ENCODE measurements around the gene TRMT2A. TPM values are rescaled to one million over a fixed set of nuclear protein-coding genes. Genes with fewer than 3 reads are reported as not detected.
A peak's percentile ranks its signal among the peaks of the same experiment; 100 is the strongest.

TRMT2A gene
- total RNA-seq, 1 donor from 2014 or later: 45.8 TPM

DNA sequence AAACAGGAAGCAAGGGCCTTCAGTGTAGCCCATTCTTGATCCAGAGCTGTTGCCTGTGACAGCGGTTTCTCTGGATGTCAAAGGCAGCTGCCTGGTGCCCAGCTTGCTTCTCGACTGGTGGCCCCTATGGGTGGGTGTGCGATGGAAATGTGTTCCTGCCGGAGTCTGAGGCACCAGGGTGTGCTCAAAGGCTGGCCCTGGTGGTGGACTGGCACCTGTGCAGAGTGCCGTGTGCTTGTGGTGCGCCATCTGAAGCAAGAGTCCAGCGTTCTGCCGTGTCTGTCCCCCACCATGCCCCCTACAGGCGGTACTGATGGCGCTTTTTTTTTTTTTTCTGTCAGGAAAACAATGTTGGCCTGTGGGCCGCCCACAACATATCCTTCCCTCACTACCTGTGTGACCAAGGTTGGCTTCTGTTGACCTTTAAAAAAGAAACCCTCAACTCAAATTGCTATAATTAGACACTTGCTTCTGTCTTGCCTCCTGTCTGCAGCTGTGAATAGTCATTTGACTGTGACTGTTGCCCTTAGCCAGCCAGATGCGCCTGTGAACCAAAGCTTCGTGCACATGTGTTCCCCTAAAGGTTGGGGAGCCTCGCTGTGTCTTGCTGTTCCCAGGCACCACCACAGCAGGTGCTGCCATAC, 5.9 kb downstream of the TRMT2A start:
- H3K36me3 Mint-ChIP-seq (ENCODE audit: low read depth): peaks cover 17% of the 10 kb centered on the region
- DNase-seq (ENCODE audit: low spot score): peak; percentile 60
- TF ChIP-seq CTCF (IDR thresholded peaks at IDR 0.05): peak; percentile 68
- no peaks in the 10 kb centered on the region for H3K9me3 Mint-ChIP-seq (ENCODE audit: low read depth)
- H3K27ac Mint-ChIP-seq (ENCODE audit: unreplicated experiment): peak overlapping the region; percentile 29
- H3K27me3 Mint-ChIP-seq (ENCODE audit: low read depth): no peaks in the 10 kb centered on the region
- H3K4me1 Mint-ChIP-seq (ENCODE audit: low read depth): peaks cover 11% of the 10 kb centered on the region
- no peak overlapping the region for H3K4me3 Mint-ChIP-seq (ENCODE audit: unreplicated experiment)

- no peak overlapping the region for H3K4me3 Mint-ChIP-seq (ENCODE audit: unreplicated experiment)
- no peaks in the 10 kb centered on the region for H3K9me3 Mint-ChIP-seq (ENCODE audit: low read depth)
- peak; percentile 65 for DNase-seq (ENCODE audit: low spot score)
- H3K27me3 Mint-ChIP-seq (ENCODE audit: low read depth): no peaks in the 10 kb centered on the region
- TF ChIP-seq CTCF (IDR thresholded peaks at IDR 0.05): no peak
- no peak overlapping the region for H3K27ac Mint-ChIP-seq (ENCODE audit: unreplicated experiment)
- peaks cover 11% of the 10 kb centered on the region for H3K4me1 Mint-ChIP-seq (ENCODE audit: low read depth)
- H3K36me3 Mint-ChIP-seq (ENCODE audit: low read depth): peaks cover 17% of the 10 kb centered on the region
Observed at GRCh38 chr22:20110359-20110985, 6.6 kb downstream of the TRMT2A start.

DNA sequence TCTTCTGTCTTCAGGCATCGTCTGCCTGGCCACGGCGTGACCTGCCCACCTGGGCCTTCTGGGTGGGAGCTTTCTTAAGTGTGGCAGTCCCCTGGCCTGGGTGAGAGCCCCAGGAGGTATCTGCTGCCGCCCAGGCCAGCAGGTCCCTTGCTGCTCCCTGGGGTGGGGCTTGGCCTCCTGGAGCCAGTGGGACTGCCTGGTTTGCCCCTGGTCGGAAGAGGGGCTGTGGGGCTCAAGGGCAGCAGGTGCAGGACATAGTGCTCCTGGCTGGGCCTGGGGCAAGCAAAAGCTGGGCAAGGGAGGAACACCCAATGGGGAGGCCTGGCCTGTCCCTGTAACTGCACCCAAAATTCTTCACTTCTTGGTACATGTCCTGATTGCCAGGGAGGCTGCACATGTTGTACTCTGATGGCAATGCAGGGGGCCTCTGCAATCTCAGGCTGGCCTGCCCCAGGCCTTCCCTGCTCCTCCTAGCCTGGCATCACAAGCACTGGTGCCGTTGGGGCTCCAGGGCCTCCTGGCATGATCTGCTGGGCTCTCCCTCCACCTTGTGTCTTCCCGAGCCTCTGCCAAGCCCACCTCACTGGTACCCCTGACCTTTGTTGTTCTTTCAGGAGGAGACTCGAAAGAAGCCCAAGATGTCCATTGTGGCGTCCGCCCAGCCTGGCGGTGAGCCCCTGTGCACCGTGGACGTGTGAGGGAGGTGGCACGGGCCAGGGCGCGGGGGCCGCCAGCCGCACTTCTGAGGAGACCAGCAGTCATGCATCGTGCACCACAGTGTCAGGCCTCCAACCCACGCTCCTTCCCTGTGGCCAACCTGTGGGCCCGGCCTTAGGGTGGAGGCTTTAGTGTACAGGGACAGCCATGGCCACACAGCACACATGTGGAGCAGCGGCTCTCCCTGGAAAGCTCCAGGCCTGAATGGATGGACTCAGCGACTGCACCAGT, 7.3 kb downstream of the TRMT2A start:
- peaks cover 17% of the 10 kb centered on the region for H3K36me3 Mint-ChIP-seq (ENCODE audit: low read depth)
- H3K4me1 Mint-ChIP-seq (ENCODE audit: low read depth): peaks cover 6% of the 10 kb centered on the region
- H3K27me3 Mint-ChIP-seq (ENCODE audit: low read depth): no peaks in the 10 kb centered on the region
- TF ChIP-seq CTCF (IDR thresholded peaks at IDR 0.05): no peak
- H3K9me3 Mint-ChIP-seq (ENCODE audit: low read depth): no peaks in the 10 kb centered on the region
- peak overlapping the region; percentile 8 for H3K27ac Mint-ChIP-seq (ENCODE audit: unreplicated experiment)
- H3K4me3 Mint-ChIP-seq (ENCODE audit: unreplicated experiment): no peak overlapping the region
- peak; percentile 83 for DNase-seq (ENCODE audit: low spot score)

DNA sequence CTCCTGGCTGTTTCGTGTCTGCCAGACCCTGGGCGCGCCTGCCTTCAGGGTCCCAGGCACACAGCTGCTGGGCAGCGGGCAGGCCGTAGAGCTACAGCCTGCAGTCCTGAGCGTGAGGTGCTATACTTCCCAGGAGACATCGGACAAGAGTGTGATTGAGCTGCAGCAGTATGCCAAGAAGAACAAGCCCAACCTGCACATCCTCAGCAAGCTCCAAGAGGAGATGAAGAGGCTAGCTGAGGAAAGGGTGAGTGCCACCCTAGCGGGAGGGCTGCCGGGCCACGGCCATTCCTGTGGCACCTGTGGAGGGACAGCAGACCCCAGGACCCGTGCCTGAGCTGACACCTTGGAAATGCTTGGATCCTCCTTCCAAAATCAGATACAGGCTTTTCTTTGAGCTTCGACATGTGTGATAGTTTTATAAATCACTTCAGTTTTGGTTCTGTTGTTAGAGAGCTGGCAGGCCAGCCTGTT, 8.2 kb downstream of the TRMT2A start:
- Mint-ChIP-seq H3K9me3 (ENCODE audit: low read depth) (no peaks in the 10 kb centered on the region), H3K27me3 (ENCODE audit: low read depth) (no peaks in the 10 kb centered on the region), H3K4me1 (ENCODE audit: low read depth) (peaks cover 3% of the 10 kb centered on the region), H3K36me3 (ENCODE audit: low read depth) (peaks cover 12% of the 10 kb centered on the region), H3K27ac (ENCODE audit: unreplicated experiment) (no peak overlapping the region), H3K4me3 (ENCODE audit: unreplicated experiment) (no peak overlapping the region)
- TF ChIP-seq CTCF (IDR thresholded peaks at IDR 0.05): no peak
- peak; percentile 80 for DNase-seq (ENCODE audit: low spot score)

All from chondrocyte (in vitro differentiated cells).